Keratinocyte (primary cell): Measurements from ENCODE around the gene PRRX1.

Experiments
- CTCF ChIP-seq, 3 experiments: IDR thresholded peaks in 1 of 3; conservative IDR thresholded peaks in 1 of 3; optimal IDR thresholded peaks in 1 of 3; 2 replicates in 2 of 3; 3 replicates in 1 of 3; pipeline versions ENCODE3 to v1.5.1; 2011; ENCODE audit warnings: low read length in 3 of 3, mild to moderate bottlenecking in 3 of 3, moderate library complexity in 2 of 3, control low read depth in 1 of 3, inconsistent platforms in 1 of 3; ENCODE audit not compliant: insufficient read depth in 2 of 3; ENCODE audit errors: extremely low read depth in 1 of 3
- EZH2 ChIP-seq: IDR thresholded peaks from one replicate; pipeline ENCODE4 v1.6.1; 2012; ENCODE audit warnings: inconsistent platforms, mild to moderate bottlenecking, low read length, moderate library complexity

GRCh38 chr1:170670802-170671628, 7.1 kb downstream of the PRRX1 start:
- TF ChIP-seq EZH2 (no peak), CTCF (optimal IDR thresholded peaks at IDR 0.05 in 1 of 3, IDR thresholded peaks at IDR 0.05 in 1 of 3, conservative IDR thresholded peaks at IDR 0.05 in 1 of 3; ENCODE audit: extremely low read depth in 1 of 3, insufficient read depth in 2 of 3, low read length in 3 of 3) (peak; percentile 46 to 61 (median 53))
